Measurements from ENCODE around the gene LRMDA. TPM values are rescaled to one million over a fixed set of nuclear protein-coding genes. Genes with fewer than 3 reads are reported as not detected.

Gene LRMDA
- total and polyA plus RNA-seq, 2 of the 13 experiments (the other 11 are each of a cell fraction or from before 2014, with no cell fraction given) = 13.4 to 22.0 TPM

- TF ChIP-seq NFAT5 (CRISPR knock-in tag; IDR thresholded peaks at IDR 0.05) (no peak), THYN1 (CRISPR knock-in tag; IDR thresholded peaks at IDR 0.05; ENCODE audit: borderline replicate concordance, low read depth) (no peak), ATF7 (IDR thresholded peaks at IDR 0.05) (no peak), ATF7 (CRISPR knock-in tag; IDR thresholded peaks at IDR 0.05) (no peak), ZSCAN31 (CRISPR knock-in tag; IDR thresholded peaks at IDR 0.05; ENCODE audit: low read depth) (no peak), SP5 (CRISPR knock-in tag; IDR thresholded peaks at IDR 0.05; ENCODE audit: borderline replicate concordance, low read depth) (peak; percentile 14; the same call in 1 of the 2 replicates), ATRX (CRISPR knock-in tag; IDR thresholded peaks at IDR 0.05; ENCODE audit: borderline replicate concordance) (no peak), FOXP4 (CRISPR knock-in tag; IDR thresholded peaks at IDR 0.05) (peak; percentile 91), FOSL2 (CRISPR knock-in tag; IDR thresholded peaks at IDR 0.05) (peak; percentile 70), FOXA3 (CRISPR knock-in tag; IDR thresholded peaks at IDR 0.05) (peak; percentile 91), ZNF20 (CRISPR knock-in tag; IDR thresholded peaks at IDR 0.05) (no peak), CEBPZ (IDR thresholded peaks at IDR 0.05; ENCODE audit: low read length) (no peak), SOX13 (IDR thresholded peaks at IDR 0.05) (peak; percentile 67), SOX13 (CRISPR knock-in tag; conservative IDR thresholded peaks at IDR 0.05 in 1 of 2, IDR thresholded peaks at IDR 0.05 in 1 of 2) (peak in 1 of 2 experiments; percentile 95; a peak in 2 of 4 replicates), CBX1 (IDR thresholded peaks at IDR 0.05; ENCODE audit: low read depth) (no peak)
- TF ChIP-seq, protein P1, sequence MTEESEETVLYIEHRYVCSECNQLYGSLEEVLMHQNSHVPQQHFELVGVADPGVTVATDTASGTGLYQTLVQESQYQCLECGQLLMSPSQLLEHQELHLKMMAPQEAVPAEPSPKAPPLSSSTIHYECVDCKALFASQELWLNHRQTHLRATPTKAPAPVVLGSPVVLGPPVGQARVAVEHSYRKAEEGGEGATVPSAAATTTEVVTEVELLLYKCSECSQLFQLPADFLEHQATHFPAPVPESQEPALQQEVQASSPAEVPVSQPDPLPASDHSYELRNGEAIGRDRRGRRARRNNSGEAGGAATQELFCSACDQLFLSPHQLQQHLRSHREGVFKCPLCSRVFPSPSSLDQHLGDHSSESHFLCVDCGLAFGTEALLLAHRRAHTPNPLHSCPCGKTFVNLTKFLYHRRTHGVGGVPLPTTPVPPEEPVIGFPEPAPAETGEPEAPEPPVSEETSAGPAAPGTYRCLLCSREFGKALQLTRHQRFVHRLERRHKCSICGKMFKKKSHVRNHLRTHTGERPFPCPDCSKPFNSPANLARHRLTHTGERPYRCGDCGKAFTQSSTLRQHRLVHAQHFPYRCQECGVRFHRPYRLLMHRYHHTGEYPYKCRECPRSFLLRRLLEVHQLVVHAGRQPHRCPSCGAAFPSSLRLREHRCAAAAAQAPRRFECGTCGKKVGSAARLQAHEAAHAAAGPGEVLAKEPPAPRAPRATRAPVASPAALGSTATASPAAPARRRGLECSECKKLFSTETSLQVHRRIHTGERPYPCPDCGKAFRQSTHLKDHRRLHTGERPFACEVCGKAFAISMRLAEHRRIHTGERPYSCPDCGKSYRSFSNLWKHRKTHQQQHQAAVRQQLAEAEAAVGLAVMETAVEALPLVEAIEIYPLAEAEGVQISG (CRISPR knock-in tag; IDR thresholded peaks at IDR 0.05) = no peak
These were observed 357.2 kb downstream of the LRMDA start (continued) for GRCh38 chr10:75788394-75789205.

Measured in HepG2 (cell line).